T-helper 2 cell treated with Interferon-gamma antibody and Interleukin-4, amounts not matched to agents 5 μg/mL and 100 μg/mL, for 36 hours (primary cell): ENCODE results near the gene SETD7.

Source experiments
- DNase-seq: peaks from one replicate; pipeline ENCODE4 v3.0.0; 2021; ENCODE audit warnings: low spot score
- H3K27ac Mint-ChIP-seq: one replicate; pipeline ENCODE4 v1.8.0; 2021; ENCODE audit warnings: mild to moderate bottlenecking, mixed read lengths
- H3K27me3 Mint-ChIP-seq: one replicate; pipeline ENCODE4 v1.8.0; 2021; ENCODE audit warnings: low read depth, mixed read lengths
- H3K36me3 Mint-ChIP-seq: one replicate; pipeline ENCODE4 v1.8.0; 2021; ENCODE audit warnings: low read depth, mixed read lengths
- H3K4me1 Mint-ChIP-seq: one replicate; pipeline ENCODE4 v1.8.0; 2021; ENCODE audit warnings: low read depth, mixed read lengths
- H3K4me3 Mint-ChIP-seq: one replicate; pipeline ENCODE4 v1.8.0; 2022; ENCODE audit warnings: mild to moderate bottlenecking, moderate library complexity, mixed read lengths
- H3K9me3 Mint-ChIP-seq: one replicate; pipeline ENCODE4 v1.8.0; 2021; ENCODE audit warnings: mixed read lengths

The SETD7 gene

DNA sequence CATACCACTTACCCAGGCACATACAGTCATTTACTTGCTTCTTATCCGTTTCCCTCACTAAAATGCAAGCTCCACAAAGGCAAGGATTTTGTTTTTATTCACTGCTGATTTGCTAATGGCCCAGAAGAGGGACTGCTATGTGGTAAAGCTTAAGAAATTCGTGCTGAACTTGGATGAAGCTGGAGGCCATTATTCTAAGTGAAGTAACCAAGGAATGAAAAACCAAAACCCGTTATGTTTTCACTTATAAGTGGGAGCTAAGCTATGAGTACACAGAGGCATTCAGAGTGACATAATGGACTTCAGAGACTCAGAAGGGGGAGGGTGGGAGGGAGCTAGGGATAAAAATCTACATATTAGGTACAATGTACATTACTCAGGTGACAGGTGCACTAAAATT is 54.9 kb downstream of the SETD7 start:
- no peak for DNase-seq
- Mint-ChIP-seq H3K27me3 (no peaks in the 10 kb centered on the region), H3K4me3 (no peak overlapping the region), H3K9me3 (no peaks in the 10 kb centered on the region), H3K4me1 (peaks cover 6% of the 10 kb centered on the region), H3K36me3 (peaks cover 6% of the 10 kb centered on the region), H3K27ac (no peak overlapping the region)

- Mint-ChIP-seq H3K9me3 (no peaks in the 10 kb centered on the region), H3K27me3 (no peaks in the 10 kb centered on the region), H3K36me3 (peaks cover 4% of the 10 kb centered on the region), H3K4me3 (no peak overlapping the region), H3K27ac (no peak overlapping the region), H3K4me1 (peaks cover 3% of the 10 kb centered on the region)
- no peak for DNase-seq
Observed at GRCh38 chr4:139499186-139499585, 56.8 kb downstream of the SETD7 start.

- no peak overlapping the region for H3K4me3 Mint-ChIP-seq
- no peaks in the 10 kb centered on the region for H3K36me3 Mint-ChIP-seq
- H3K4me1 Mint-ChIP-seq, result peaks cover under 1% of the 10 kb centered on the region
- H3K27ac Mint-ChIP-seq, result no peak overlapping the region
- no peak for DNase-seq
- H3K9me3 Mint-ChIP-seq, result no peaks in the 10 kb centered on the region
- peaks cover 4% of the 10 kb centered on the region for H3K27me3 Mint-ChIP-seq
Observed at GRCh38 chr4:139493176-139493575, 62.8 kb downstream of the SETD7 start.

DNA sequence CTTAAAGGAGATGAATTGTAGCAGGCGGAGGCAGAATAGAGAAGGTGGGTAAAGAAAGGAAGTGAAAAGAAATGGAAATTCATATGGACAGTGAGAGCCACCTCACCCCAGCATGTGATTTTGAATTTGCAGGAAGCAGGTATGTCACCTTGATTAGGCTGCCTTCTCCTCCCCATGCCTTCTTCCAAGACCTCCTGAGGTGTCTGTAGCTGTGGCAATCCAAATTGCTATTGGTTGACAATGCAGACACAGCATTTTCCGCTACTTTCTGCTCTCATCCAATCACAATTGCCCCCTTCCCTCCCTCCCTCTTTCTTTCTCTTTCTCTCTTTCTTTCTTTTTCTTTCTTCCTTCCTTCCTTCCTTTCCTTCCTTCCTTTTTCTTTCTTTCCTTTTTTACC is 63.6 kb downstream of the SETD7 start:
- H3K4me1 Mint-ChIP-seq, result no peaks in the 10 kb centered on the region
- no peaks in the 10 kb centered on the region for H3K9me3 Mint-ChIP-seq
- no peaks in the 10 kb centered on the region for H3K36me3 Mint-ChIP-seq
- no peak for DNase-seq
- no peak overlapping the region for H3K4me3 Mint-ChIP-seq
- H3K27ac Mint-ChIP-seq, result no peak overlapping the region
- H3K27me3 Mint-ChIP-seq, result peaks cover 6% of the 10 kb centered on the region

DNA sequence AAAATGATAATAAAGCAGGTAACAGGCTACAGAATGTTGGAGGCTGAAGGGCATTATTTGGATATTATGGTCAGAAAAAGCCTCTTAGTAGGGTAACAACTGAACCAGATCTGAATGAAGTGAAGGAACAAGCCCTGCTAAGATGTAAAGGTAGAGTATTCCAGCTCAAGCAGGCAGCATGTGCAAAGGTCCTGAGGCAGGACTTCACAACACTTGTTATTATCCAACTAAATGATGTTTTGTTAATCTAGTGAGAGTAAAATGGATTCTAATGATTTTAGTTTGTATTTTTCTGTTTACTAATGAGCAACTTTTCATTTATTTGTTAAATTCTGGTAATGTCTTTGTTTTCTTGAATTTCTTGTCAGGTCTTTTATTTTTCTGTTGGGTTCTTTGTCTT is 66.4 kb downstream of the SETD7 start:
- Mint-ChIP-seq H3K27ac (no peak overlapping the region), H3K27me3 (peaks cover 12% of the 10 kb centered on the region), H3K4me1 (no peaks in the 10 kb centered on the region), H3K4me3 (no peak overlapping the region), H3K36me3 (no peaks in the 10 kb centered on the region), H3K9me3 (no peaks in the 10 kb centered on the region)
- DNase-seq, result no peak

GRCh38 chr4:139488442-139488841 is 67.6 kb downstream of the SETD7 start:
- Mint-ChIP-seq H3K4me3 (no peak overlapping the region), H3K27me3 (peaks cover 12% of the 10 kb centered on the region), H3K27ac (no peak overlapping the region), H3K9me3 (no peaks in the 10 kb centered on the region), H3K4me1 (no peaks in the 10 kb centered on the region), H3K36me3 (no peaks in the 10 kb centered on the region)
- DNase-seq, result no peak

- H3K27me3 Mint-ChIP-seq, result peaks cover 12% of the 10 kb centered on the region
- H3K4me3 Mint-ChIP-seq, result no peak overlapping the region
- H3K4me1 Mint-ChIP-seq, result no peaks in the 10 kb centered on the region
- DNase-seq, result no peak
- no peaks in the 10 kb centered on the region for H3K36me3 Mint-ChIP-seq
- no peaks in the 10 kb centered on the region for H3K9me3 Mint-ChIP-seq
- no peak overlapping the region for H3K27ac Mint-ChIP-seq
Observed at GRCh38 chr4:139484783-139485311, 71.2 kb downstream of the SETD7 start.

DNA sequence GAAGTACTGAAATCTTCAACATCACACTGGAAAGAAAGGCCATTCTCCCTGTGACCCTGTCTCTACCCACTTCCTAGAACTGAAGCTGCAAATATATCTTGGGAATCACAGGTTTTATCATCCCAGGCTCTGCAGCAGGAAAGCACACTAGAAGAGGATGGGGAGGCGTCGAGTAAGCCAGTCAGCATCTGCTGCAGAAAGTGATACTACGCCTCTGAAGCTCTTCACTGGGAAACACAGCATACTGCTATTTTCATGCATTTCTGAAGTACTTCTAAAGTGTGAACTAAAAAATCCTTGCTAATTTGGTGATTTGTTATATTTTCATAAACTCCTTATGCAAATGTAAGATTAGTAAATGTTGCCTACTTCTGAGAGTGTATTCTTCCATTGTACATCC is 73.0 kb downstream of the SETD7 start:
- no peak overlapping the region for H3K4me3 Mint-ChIP-seq
- no peaks in the 10 kb centered on the region for H3K9me3 Mint-ChIP-seq
- DNase-seq, result no peak
- no peak overlapping the region for H3K27ac Mint-ChIP-seq
- H3K4me1 Mint-ChIP-seq, result peaks cover 2% of the 10 kb centered on the region
- peaks cover 7% of the 10 kb centered on the region for H3K27me3 Mint-ChIP-seq
- H3K36me3 Mint-ChIP-seq, result no peaks in the 10 kb centered on the region

DNA sequence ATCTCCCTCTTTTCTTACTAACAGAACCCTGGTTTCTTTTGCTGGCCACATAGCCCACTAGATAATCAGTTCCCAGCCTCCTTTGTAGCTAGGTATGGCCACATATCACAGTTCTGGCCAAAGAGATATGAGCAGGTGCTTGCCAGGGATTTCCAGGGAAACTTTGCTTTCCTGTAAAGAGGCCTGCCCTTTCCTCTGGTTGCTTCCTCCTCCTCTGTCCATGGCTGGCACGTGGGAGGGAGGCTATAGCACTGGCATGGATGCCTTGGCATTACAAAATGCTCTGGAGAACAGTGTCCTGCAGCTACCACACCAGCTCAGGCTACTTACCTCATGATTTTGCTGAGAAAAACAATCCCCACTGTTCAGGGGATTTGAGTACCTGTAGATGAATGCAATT is 74.6 kb downstream of the SETD7 start:
- Mint-ChIP-seq H3K4me1 (peaks cover 2% of the 10 kb centered on the region), H3K4me3 (no peak overlapping the region), H3K27ac (no peak overlapping the region), H3K36me3 (peaks cover 3% of the 10 kb centered on the region), H3K27me3 (peaks cover 2% of the 10 kb centered on the region), H3K9me3 (no peaks in the 10 kb centered on the region)
- no peak for DNase-seq

GRCh38 chr4:139476363-139476762 is 79.7 kb downstream of the SETD7 start:
- Mint-ChIP-seq H3K4me1 (peaks cover 2% of the 10 kb centered on the region), H3K27me3 (no peaks in the 10 kb centered on the region), H3K4me3 (no peak overlapping the region), H3K27ac (no peak overlapping the region), H3K9me3 (peaks cover 12% of the 10 kb centered on the region), H3K36me3 (peaks cover 24% of the 10 kb centered on the region)
- no peak for DNase-seq

DNA sequence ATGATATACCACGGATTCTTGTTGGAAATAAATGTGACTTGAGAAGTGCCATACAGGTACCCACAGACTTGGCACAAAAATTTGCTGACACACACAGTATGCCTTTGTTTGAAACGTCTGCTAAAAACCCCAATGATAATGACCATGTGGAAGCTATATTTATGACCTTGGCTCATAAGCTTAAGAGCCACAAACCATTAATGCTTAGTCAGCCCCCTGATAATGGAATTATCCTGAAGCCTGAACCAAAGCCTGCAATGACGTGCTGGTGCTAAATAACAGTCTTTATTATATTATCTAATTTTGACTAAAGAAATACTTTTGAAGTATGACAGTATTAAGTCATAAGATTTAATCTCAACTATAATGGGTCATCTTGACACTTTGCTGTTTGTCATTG is 83.2 kb downstream of the SETD7 start:
- Mint-ChIP-seq H3K4me1 (no peaks in the 10 kb centered on the region), H3K36me3 (peaks cover 45% of the 10 kb centered on the region), H3K9me3 (peaks cover 29% of the 10 kb centered on the region), H3K4me3 (no peak overlapping the region), H3K27ac (no peak overlapping the region), H3K27me3 (no peaks in the 10 kb centered on the region)
- DNase-seq, result no peak

- no peak for DNase-seq
- Mint-ChIP-seq H3K9me3 (peaks cover 31% of the 10 kb centered on the region), H3K4me3 (no peak overlapping the region), H3K27ac (no peak overlapping the region), H3K4me1 (no peaks in the 10 kb centered on the region), H3K36me3 (peaks cover 44% of the 10 kb centered on the region), H3K27me3 (no peaks in the 10 kb centered on the region)
Observed at GRCh38 chr4:139470997-139471665, 84.9 kb downstream of the SETD7 start.

DNA sequence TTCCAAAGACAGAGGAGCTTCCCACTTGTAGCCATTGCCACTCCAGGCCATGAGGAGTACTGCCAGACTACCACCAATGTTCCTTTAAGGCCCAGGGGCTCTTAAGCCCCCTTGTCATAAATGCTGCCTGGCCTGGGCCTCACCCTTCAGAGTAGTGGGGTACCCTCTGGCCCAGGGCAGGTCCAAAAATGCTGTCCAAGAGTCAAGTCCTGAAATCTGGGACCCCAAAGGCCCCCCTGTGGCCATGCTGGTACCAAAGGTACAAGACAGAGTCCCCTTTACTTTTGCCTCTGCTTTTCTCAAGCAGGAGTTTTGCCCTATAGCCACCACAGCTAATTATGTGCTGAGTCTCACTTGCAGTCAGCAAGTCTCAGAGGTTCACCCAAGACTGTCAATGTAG is 85.7 kb downstream of the SETD7 start:
- H3K4me3 Mint-ChIP-seq, result no peak overlapping the region
- no peak for DNase-seq
- H3K9me3 Mint-ChIP-seq, result peaks cover 31% of the 10 kb centered on the region
- H3K4me1 Mint-ChIP-seq, result no peaks in the 10 kb centered on the region
- H3K36me3 Mint-ChIP-seq, result peaks cover 46% of the 10 kb centered on the region
- H3K27me3 Mint-ChIP-seq, result no peaks in the 10 kb centered on the region
- H3K27ac Mint-ChIP-seq, result no peak overlapping the region

DNA sequence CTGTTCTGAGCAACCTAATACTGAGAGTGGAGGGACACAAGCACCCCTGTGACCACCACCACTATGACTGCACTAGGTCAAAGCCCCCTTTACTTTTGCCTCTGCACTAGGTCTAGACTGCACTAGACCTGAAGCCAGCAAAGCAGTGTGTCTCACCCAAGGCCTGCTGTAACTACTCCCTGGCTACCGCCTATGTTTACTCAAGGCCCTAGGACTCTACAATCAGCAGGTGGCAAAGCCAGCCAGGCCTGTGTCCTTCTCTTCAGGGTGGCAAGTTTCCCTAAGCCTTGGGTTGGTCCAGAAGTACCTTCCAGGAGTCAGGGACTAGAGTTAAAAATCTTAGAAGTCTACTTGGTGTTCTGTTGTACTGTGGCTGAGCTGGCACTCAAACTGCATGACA is 86.2 kb downstream of the SETD7 start:
- peaks cover 46% of the 10 kb centered on the region for H3K36me3 Mint-ChIP-seq
- H3K27ac Mint-ChIP-seq, result no peak overlapping the region
- peaks cover 31% of the 10 kb centered on the region for H3K9me3 Mint-ChIP-seq
- H3K4me1 Mint-ChIP-seq, result no peaks in the 10 kb centered on the region
- no peaks in the 10 kb centered on the region for H3K27me3 Mint-ChIP-seq
- DNase-seq, result no peak
- H3K4me3 Mint-ChIP-seq, result no peak overlapping the region

GRCh38 chr4:139469216-139469615 is 86.8 kb downstream of the SETD7 start:
- no peak overlapping the region for H3K4me3 Mint-ChIP-seq
- no peaks in the 10 kb centered on the region for H3K27me3 Mint-ChIP-seq
- peaks cover 31% of the 10 kb centered on the region for H3K9me3 Mint-ChIP-seq
- H3K4me1 Mint-ChIP-seq, result no peaks in the 10 kb centered on the region
- peaks cover 44% of the 10 kb centered on the region for H3K36me3 Mint-ChIP-seq
- no peak for DNase-seq
- no peak overlapping the region for H3K27ac Mint-ChIP-seq
